SK-N-SH treated with all-trans-retinoic acid at 6 μM for 48 hours (cell line): ENCODE measurements around the gene ADAM22.

Experiments used
- ATAC-seq: fragments of 200-7000 bp; cut with Tn5 transposase; 3 replicates; pipeline ENCODE4 v1.9.1; 2020; ENCODE audit warnings: mild to moderate bottlenecking, moderate library complexity
- ARNTL ChIP-seq: fragments of 450-650 bp; formaldehyde crosslinking; IDR thresholded peaks from 2 replicates; pipeline ENCODE4 v1.5.0; 2020; ENCODE audit warnings: low read depth, mild to moderate bottlenecking, moderate library complexity, borderline replicate concordance
- CSDC2 ChIP-seq: fragments of 250-450 bp; sonication (Bioruptor Pico); IDR thresholded peaks from 2 replicates; pipeline ENCODE4 v1.5.0; 2020; ENCODE audit warnings: mild to moderate bottlenecking, moderate library complexity
- ESRRG ChIP-seq: fragments of 250-450 bp; sonication (Bioruptor Pico); IDR thresholded peaks from 2 replicates; pipeline ENCODE4 v1.6.1; 2021; ENCODE audit warnings: mild to moderate bottlenecking
- GLIS3 ChIP-seq: fragments of 250-450 bp; sonication (Bioruptor Pico); IDR thresholded peaks from 2 replicates; pipeline ENCODE4 v1.5.0; 2020; ENCODE audit warnings: mild to moderate bottlenecking, moderate library complexity
- ISL1 ChIP-seq: fragments of 250-450 bp; sonication (Bioruptor Pico); IDR thresholded peaks from 2 replicates; pipeline ENCODE4 v2.1.2; 2022; ENCODE audit warnings: mild to moderate bottlenecking, moderate library complexity
- OSR1 ChIP-seq: fragments of 250-450 bp; sonication (Bioruptor Pico); IDR thresholded peaks from 2 replicates; pipeline ENCODE4 v1.8.0; 2022; ENCODE audit warnings: moderate library complexity, mild to moderate bottlenecking, inconsistent platforms
- PPARA ChIP-seq: fragments of 250-450 bp; sonication (Bioruptor Pico); IDR thresholded peaks from 2 replicates; pipeline ENCODE4 v1.5.0; 2020; ENCODE audit warnings: mild to moderate bottlenecking, borderline replicate concordance
- RARB ChIP-seq: fragments of 250-450 bp; sonication (Bioruptor Pico); IDR thresholded peaks from 2 replicates; pipeline ENCODE4 v1.8.0; 2021; ENCODE audit warnings: mild to moderate bottlenecking, moderate library complexity
- SNAI2 ChIP-seq: fragments of 250-450 bp; sonication (Bioruptor Pico); IDR thresholded peaks from 2 replicates; pipeline ENCODE4 v1.5.0; 2020; ENCODE audit warnings: mild to moderate bottlenecking, moderate library complexity
- TCF4 ChIP-seq: fragments of 250-450 bp; sonication (Bioruptor Pico); IDR thresholded peaks from 2 replicates; pipeline ENCODE4 v1.8.0; 2021; ENCODE audit warnings: mild to moderate bottlenecking, moderate library complexity, borderline replicate concordance
- TOX ChIP-seq: fragments of 250-450 bp; sonication (Bioruptor Pico); IDR thresholded peaks from 2 replicates; pipeline ENCODE4 v1.8.0; 2021; ENCODE audit warnings: mild to moderate bottlenecking, moderate library complexity, borderline replicate concordance
- ZC3H10 ChIP-seq: fragments of 250-450 bp; sonication (Bioruptor Pico); IDR thresholded peaks from 2 replicates; pipeline ENCODE4 v1.5.1; 2021; ENCODE audit warnings: mild to moderate bottlenecking, moderate library complexity
- ZFP3 ChIP-seq: fragments of 250-450 bp; sonication (Bioruptor Pico); IDR thresholded peaks from 2 replicates; pipeline ENCODE4 v1.5.0; 2020; ENCODE audit warnings: mild to moderate bottlenecking, moderate library complexity
- ZNF565 ChIP-seq: fragments of 450-650 bp; formaldehyde crosslinking; conservative IDR thresholded peaks from 2 replicates; pipeline ENCODE4 v1.5.0; 2020; ENCODE audit warnings: low read depth, mild to moderate bottlenecking, moderate library complexity
- ZNF70 ChIP-seq: fragments of 450-650 bp; formaldehyde crosslinking; IDR thresholded peaks from 2 replicates; pipeline ENCODE4 v1.5.0; 2020; ENCODE audit warnings: mild to moderate bottlenecking, moderate library complexity
- ZNF8 ChIP-seq: fragments of 450-650 bp; formaldehyde crosslinking; IDR thresholded peaks from 2 replicates; pipeline ENCODE4 v1.5.0; 2020; ENCODE audit warnings: mild to moderate bottlenecking, moderate library complexity
- TF ChIP-seq, protein P1 (sequence below): fragments of 250-450 bp; sonication (Bioruptor Pico); IDR thresholded peaks from 2 replicates; pipeline ENCODE4 v1.8.0; 2021; ENCODE audit warnings: low read depth, mild to moderate bottlenecking, moderate library complexity, borderline replicate concordance
- TF ChIP-seq, protein P2 (sequence below): fragments of 250-450 bp; sonication (Bioruptor Pico); IDR thresholded peaks from 2 replicates; pipeline ENCODE4 v1.5.0; 2020; ENCODE audit warnings: mild to moderate bottlenecking, moderate library complexity
- TF ChIP-seq, protein P3 (sequence below): fragments of 250-450 bp; sonication (Bioruptor Pico); IDR thresholded peaks from 2 replicates; pipeline ENCODE4 v1.8.0; 2020; ENCODE audit warnings: mild to moderate bottlenecking, moderate library complexity, borderline replicate concordance
- TF ChIP-seq, protein P4 (sequence below): fragments of 250-450 bp; sonication (Bioruptor Pico); IDR thresholded peaks from 2 replicates; pipeline ENCODE4 v1.5.1; 2020; ENCODE audit warnings: low read depth, mild to moderate bottlenecking, moderate library complexity

Gene ADAM22

DNA sequence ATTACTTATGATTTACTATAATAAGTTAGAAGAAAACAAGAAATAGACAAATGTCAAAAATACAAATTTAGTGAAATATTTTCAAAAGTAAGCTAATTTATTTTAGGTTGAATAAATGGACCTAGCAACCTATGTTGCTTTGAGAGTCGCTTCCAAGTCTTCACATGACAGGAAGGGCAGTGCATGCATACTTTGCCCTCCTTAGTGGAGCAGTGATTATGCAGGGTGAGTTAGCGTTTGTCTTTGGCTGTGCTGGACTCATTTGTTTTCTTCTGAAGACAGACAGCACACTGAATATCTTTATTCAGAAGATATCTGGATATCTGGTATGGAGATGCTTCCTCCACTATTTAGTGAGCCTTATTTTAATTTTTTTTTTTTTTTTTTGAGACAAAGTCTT, 183.3 kb downstream of the ADAM22 start (continued):
- TF ChIP-seq, protein P1, sequence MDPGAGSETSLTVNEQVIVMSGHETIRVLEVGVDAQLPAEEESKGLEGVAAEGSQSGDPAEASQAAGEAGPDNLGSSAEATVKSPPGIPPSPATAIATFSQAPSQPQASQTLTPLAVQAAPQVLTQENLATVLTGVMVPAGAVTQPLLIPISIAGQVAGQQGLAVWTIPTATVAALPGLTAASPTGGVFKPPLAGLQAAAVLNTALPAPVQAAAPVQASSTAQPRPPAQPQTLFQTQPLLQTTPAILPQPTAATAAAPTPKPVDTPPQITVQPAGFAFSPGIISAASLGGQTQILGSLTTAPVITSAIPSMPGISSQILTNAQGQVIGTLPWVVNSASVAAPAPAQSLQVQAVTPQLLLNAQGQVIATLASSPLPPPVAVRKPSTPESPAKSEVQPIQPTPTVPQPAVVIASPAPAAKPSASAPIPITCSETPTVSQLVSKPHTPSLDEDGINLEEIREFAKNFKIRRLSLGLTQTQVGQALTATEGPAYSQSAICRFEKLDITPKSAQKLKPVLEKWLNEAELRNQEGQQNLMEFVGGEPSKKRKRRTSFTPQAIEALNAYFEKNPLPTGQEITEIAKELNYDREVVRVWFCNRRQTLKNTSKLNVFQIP: no peak
- TF ChIP-seq ZFP3 (CRISPR knock-in tag) (no peak), TCF4 (CRISPR knock-in tag) (no peak)
- TF ChIP-seq, all 23 proteins: peak for 0

DNA sequence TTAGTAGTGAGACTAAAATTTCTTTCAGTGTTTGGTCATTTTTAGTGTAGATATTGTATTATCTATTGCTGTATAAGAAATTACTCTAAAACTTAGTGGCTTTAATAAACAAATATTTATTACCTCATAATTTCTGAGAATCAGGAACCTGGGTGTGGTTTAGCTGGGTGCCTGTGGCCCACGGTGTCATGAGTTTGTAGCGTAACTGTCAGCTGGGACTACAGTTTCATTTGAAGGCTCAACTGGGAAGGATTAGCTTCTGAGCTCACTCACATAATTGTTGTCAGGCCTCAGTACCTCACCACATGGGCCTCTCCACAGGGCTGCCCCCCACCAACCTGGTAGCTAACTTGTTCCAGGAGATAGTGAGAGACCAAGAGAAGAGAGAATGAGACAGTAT, 187.3 kb downstream of the ADAM22 start:
- ATAC-seq: no peak

DNA sequence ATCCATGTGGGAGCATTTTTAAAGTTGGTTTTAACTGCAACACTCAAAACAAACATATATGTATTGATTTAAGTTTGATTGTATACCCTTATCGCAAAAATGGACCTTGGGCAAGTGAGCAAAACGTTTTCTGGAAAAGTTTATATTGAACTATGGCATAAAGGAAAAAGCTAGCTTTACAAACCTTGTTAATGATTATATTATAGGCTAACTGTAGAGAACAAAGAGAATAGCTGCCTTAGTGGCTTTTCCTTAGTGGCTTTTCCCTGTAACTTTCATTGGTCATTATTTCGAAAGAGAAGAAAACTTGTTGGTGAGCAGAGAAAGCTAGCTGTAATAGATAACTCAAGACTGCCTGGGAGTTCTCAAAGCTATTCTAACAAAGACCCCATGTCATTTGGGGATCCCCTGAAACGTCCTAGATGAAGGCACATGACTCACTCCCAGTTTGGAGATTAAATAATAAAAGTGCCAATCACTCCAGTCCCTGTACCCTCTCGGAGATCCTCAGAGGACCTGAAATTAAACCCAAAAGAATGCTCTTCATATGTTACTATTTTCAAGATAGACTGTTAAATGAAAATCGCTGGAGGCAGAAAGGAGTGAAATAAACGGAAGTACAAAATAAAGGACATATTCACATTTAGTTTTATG, 193.7 kb downstream of the ADAM22 start:
- no peak for ATAC-seq
- TF ChIP-seq TCF4 (CRISPR knock-in tag): no peak

More for the DNA sequence above, 187.3 kb downstream of the ADAM22 start:
- no peak for TF ChIP-seq PPARA (CRISPR knock-in tag)
- no peak for TF ChIP-seq ISL1 (CRISPR knock-in tag)
- TF ChIP-seq ZNF565 (CRISPR knock-in tag): no peak

DNA sequence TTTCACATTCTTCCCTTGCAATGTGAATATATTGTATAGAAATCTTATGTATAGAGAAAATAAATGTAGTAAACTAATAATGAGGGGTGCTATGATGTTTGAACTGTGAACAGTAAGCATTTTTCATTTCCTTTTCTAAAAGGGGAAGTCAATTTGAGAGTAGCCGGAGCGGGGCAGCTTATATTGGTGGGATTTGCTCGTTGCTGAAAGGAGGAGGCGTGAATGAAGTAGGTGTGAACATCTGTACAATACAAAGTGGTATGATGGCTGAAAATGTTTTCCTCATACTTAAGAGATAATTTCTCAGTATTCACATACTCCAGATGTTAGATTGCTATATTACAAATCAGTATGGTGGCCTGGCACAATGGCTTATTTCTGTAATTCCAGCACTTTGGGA, 198.7 kb downstream of the ADAM22 start:
- TF ChIP-seq ESRRG (CRISPR knock-in tag) (no peak), ZNF70 (no peak), RARB (CRISPR knock-in tag) (no peak), ZNF8 (CRISPR knock-in tag) (no peak), ZC3H10 (no peak), ZNF565 (CRISPR knock-in tag) (no peak), OSR1 (CRISPR knock-in tag) (no peak), ARNTL (no peak)
- TF ChIP-seq, protein P2, sequence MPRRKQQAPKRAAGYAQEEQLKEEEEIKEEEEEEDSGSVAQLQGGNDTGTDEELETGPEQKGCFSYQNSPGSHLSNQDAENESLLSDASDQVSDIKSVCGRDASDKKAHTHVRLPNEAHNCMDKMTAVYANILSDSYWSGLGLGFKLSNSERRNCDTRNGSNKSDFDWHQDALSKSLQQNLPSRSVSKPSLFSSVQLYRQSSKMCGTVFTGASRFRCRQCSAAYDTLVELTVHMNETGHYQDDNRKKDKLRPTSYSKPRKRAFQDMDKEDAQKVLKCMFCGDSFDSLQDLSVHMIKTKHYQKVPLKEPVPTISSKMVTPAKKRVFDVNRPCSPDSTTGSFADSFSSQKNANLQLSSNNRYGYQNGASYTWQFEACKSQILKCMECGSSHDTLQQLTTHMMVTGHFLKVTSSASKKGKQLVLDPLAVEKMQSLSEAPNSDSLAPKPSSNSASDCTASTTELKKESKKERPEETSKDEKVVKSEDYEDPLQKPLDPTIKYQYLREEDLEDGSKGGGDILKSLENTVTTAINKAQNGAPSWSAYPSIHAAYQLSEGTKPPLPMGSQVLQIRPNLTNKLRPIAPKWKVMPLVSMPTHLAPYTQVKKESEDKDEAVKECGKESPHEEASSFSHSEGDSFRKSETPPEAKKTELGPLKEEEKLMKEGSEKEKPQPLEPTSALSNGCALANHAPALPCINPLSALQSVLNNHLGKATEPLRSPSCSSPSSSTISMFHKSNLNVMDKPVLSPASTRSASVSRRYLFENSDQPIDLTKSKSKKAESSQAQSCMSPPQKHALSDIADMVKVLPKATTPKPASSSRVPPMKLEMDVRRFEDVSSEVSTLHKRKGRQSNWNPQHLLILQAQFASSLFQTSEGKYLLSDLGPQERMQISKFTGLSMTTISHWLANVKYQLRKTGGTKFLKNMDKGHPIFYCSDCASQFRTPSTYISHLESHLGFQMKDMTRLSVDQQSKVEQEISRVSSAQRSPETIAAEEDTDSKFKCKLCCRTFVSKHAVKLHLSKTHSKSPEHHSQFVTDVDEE: no peak
- TF ChIP-seq, protein P3, sequence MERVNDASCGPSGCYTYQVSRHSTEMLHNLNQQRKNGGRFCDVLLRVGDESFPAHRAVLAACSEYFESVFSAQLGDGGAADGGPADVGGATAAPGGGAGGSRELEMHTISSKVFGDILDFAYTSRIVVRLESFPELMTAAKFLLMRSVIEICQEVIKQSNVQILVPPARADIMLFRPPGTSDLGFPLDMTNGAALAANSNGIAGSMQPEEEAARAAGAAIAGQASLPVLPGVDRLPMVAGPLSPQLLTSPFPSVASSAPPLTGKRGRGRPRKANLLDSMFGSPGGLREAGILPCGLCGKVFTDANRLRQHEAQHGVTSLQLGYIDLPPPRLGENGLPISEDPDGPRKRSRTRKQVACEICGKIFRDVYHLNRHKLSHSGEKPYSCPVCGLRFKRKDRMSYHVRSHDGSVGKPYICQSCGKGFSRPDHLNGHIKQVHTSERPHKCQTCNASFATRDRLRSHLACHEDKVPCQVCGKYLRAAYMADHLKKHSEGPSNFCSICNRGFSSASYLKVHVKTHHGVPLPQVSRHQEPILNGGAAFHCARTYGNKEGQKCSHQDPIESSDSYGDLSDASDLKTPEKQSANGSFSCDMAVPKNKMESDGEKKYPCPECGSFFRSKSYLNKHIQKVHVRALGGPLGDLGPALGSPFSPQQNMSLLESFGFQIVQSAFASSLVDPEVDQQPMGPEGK: no peak
- TF ChIP-seq, protein P1: no peak
- ATAC-seq: no peak

DNA sequence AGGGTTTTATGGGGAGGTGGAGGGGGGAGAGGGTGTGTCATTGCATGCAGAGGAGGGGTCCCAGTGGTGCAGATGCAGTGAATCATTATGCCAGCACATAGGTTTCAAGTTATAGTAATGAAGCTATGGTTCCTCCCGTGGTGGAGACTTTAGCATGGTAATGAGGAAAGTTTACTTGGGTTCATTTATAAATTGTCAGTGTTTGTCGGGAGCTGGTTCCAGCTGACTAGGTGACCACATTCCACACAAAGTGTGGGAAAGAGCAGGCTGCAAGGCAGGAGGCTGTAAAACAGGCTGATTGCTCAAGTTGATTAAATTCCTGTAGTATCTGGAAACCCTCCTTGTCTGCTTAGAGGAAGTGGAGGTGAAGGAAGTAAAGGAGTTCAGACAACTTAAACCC, 206.9 kb downstream of the ADAM22 start:
- TF ChIP-seq ISL1 (CRISPR knock-in tag) (peak; percentile 96), SNAI2 (CRISPR knock-in tag) (peak; percentile 59; the same call in 1 of the 2 replicates), TCF4 (CRISPR knock-in tag) (peak; percentile 78), CSDC2 (CRISPR knock-in tag) (no peak), GLIS3 (CRISPR knock-in tag) (peak; percentile 67; the same call in 1 of the 2 replicates), ZNF8 (CRISPR knock-in tag) (peak; percentile 40), TOX (no peak), PPARA (CRISPR knock-in tag) (no peak), ARNTL (0 out of 2 replicates have a peak, but pooled peaks have one; percentile 18)
- TF ChIP-seq, protein P4, sequence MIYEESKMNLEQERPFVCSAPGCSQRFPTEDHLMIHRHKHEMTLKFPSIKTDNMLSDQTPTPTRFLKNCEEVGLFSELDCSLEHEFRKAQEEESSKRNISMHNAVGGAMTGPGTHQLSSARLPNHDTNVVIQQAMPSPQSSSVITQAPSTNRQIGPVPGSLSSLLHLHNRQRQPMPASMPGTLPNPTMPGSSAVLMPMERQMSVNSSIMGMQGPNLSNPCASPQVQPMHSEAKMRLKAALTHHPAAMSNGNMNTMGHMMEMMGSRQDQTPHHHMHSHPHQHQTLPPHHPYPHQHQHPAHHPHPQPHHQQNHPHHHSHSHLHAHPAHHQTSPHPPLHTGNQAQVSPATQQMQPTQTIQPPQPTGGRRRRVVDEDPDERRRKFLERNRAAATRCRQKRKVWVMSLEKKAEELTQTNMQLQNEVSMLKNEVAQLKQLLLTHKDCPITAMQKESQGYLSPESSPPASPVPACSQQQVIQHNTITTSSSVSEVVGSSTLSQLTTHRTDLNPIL (CRISPR knock-in tag): peak; percentile 69; the same call in 1 of the 2 replicates
- TF ChIP-seq, protein P2: peak; percentile 78
- peak; percentile 89 for ATAC-seq
